HepG2 (cell line): ENCODE measurements around the gene SYNGR1. TPM values are rescaled to one million over a fixed set of nuclear protein-coding genes. Genes with fewer than 3 reads are reported as not detected.
A peak's percentile ranks its signal among the peaks of the same experiment; 100 is the strongest.

ENCODE experiments used
- ATAC-seq: fragments of 200-7000 bp; cut with Tn5 transposase; 3 replicates; pipeline ENCODE4 v1.9.1; 2020; ENCODE audit warnings: mild to moderate bottlenecking, moderate library complexity
- BruUV-seq: library from RNA; stranded (reverse); fragments of 400-500 nt; replicated peaks from 2 replicates; lab custom pipeline; 2021; lab: Mats Ljungman, UMichigan
- CTCF ChIA-PET: fragments of 300-600 bp; formaldehyde crosslinking; extraction: SDS; loops from one replicate; lab custom pipeline; 2021; ENCODE audit warnings: low total read pairs, inconsistent platforms, low intra/inter-chr PET ratio; lab: Yijun Ruan, JAX
- POLR2A ChIA-PET: fragments of 350-600 bp; sonication (Branson Sonifier 250); formaldehyde crosslinking; loops from one replicate; lab custom pipeline; 2020; ENCODE audit warnings: antibody characterized with exemption, inconsistent platforms; lab: Yijun Ruan, JAX
- DNase-seq: peaks from one replicate; pipeline ENCODE4 v3.0.0-alpha.2; 2015; ENCODE audit warnings: low spot score
- FAIRE-seq: peaks from 3 replicates; lab custom pipeline; 2011; peaks lifted over from hg19 to GRCh38; lab: Jason Lieb, UNC
- H2AFZ ChIP-seq: one replicate; pipeline ENCODE4 v1.6.1; 2011; ENCODE audit warnings: low read length, inconsistent platforms
- H3K27ac ChIP-seq: fragments of 300-600 bp; 3 replicates; pipeline ENCODE4 v1.8.0; 2011; ENCODE audit warnings: mixed run types, mild to moderate bottlenecking, mixed read lengths, low read length, inconsistent platforms; ENCODE audit not compliant: insufficient read depth; ENCODE audit errors: extremely low read length
- H3K27me3 ChIP-seq, 2 experiments: fragments of 200-600 bp in 1 of 2; 2 replicates in 1 of 2; 3 replicates in 1 of 2; pipeline versions ENCODE4 v1.6.0 to v1.8.0; 2011; ENCODE audit warnings: low read length in 2 of 2, mild to moderate bottlenecking in 2 of 2, moderate library complexity in 2 of 2, inconsistent platforms in 1 of 2; ENCODE audit not compliant: insufficient read depth in 2 of 2, control insufficient read depth in 1 of 2
- H3K36me3 ChIP-seq, 2 experiments: fragments of 200-600 bp in 1 of 2; replicated peaks in 1 of 2; 2 replicates in 1 of 2; 3 replicates in 1 of 2; pipeline versions ENCODE4 v1.5.1 to v1.8.0; 2011; ENCODE audit warnings: low read length in 2 of 2, inconsistent platforms in 1 of 2; ENCODE audit not compliant: insufficient read depth in 2 of 2, control insufficient read depth in 1 of 2
- H3K4me1 ChIP-seq: 2 replicates; pipeline ENCODE4 v1.5.1; 2012; ENCODE audit warnings: low read length, inconsistent platforms; ENCODE audit not compliant: insufficient read depth
- H3K4me2 ChIP-seq: 2 replicates; pipeline ENCODE4 v1.6.0; 2011; ENCODE audit warnings: low read depth, low read length, inconsistent platforms
- H3K4me3 ChIP-seq, 3 experiments: fragments of 200-600 bp in 1 of 3; sonication (generic), shearing (Covaris generic) in 1 of 3; replicated peaks in 1 of 3; 2 replicates each; pipeline ENCODE4 v1.5.1; 2011 to 2016; ENCODE audit warnings: low read length in 3 of 3, inconsistent platforms in 2 of 3, low read depth in 2 of 3, mild to moderate bottlenecking in 2 of 3, control low read depth in 1 of 3, mixed read lengths in 1 of 3; ENCODE audit not compliant: insufficient read depth in 1 of 3
- H3K79me2 ChIP-seq: one replicate; pipeline ENCODE4 v1.6.1; 2011; ENCODE audit warnings: low read length, inconsistent platforms; ENCODE audit not compliant: insufficient read depth
- H3K9ac ChIP-seq: 2 replicates; pipeline ENCODE4 v1.6.0; 2011; ENCODE audit warnings: mild to moderate bottlenecking, low read depth, low read length, inconsistent platforms; ENCODE audit not compliant: insufficient read depth
- H3K9me3 ChIP-seq: 2 replicates; pipeline ENCODE4 v1.5.1; 2012; ENCODE audit warnings: mild to moderate bottlenecking, low read length
- H4K20me1 ChIP-seq: 2 replicates; pipeline ENCODE4 v1.6.0; 2011; ENCODE audit warnings: inconsistent platforms, mild to moderate bottlenecking, low read length, moderate library complexity; ENCODE audit not compliant: insufficient read depth
- CEBPZ ChIP-seq: IDR thresholded peaks from 2 replicates; pipeline ENCODE4 v1.6.1; 2012; ENCODE audit warnings: low read length, improper control_type of control experiment
- FOSL2 ChIP-seq: sonication (generic); formaldehyde crosslinking; IDR thresholded peaks from 2 replicates; pipeline ENCODE4 v1.4.0; 2020; ENCODE audit warnings: missing genetic modification reagents
- NAIF1 ChIP-seq: sonication (generic); formaldehyde crosslinking; IDR thresholded peaks from 2 replicates; pipeline ENCODE4 v1.5.0; 2020; ENCODE audit warnings: mild to moderate bottlenecking, missing genetic modification reagents, borderline replicate concordance
- NR1H2 ChIP-seq: sonication (generic); formaldehyde crosslinking; IDR thresholded peaks from 2 replicates; pipeline ENCODE4 v1.8.1; 2022; ENCODE audit warnings: low read depth, missing genetic modification reagents, borderline replicate concordance
- RBM39 ChIP-seq: fragments of 200-400 bp; formaldehyde crosslinking; IDR thresholded peaks from one replicate; pipeline ENCODE4 v1.6.1; 2018; ENCODE audit warnings: antibody characterized with exemption, mild to moderate bottlenecking, low read depth, low read length; ENCODE audit not compliant: poor library complexity, severe bottlenecking
- SALL2 ChIP-seq: sonication (generic); formaldehyde crosslinking; IDR thresholded peaks from 2 replicates; pipeline ENCODE4 v1.8.1; 2023; ENCODE audit warnings: mild to moderate bottlenecking, missing genetic modification reagents, inconsistent platforms
- TARDBP ChIP-seq: sonication (generic); formaldehyde crosslinking; IDR thresholded peaks from 2 replicates; pipeline ENCODE4 v1.8.0; 2022; ENCODE audit warnings: mild to moderate bottlenecking, missing genetic modification reagents
- ZBTB3 ChIP-seq: sonication (generic); formaldehyde crosslinking; IDR thresholded peaks from 2 replicates; pipeline ENCODE4 v1.4.0; 2020; ENCODE audit warnings: low read depth, mild to moderate bottlenecking, moderate library complexity, missing genetic modification reagents, borderline replicate concordance
- ZFP82 ChIP-seq: sonication (generic); formaldehyde crosslinking; IDR thresholded peaks from 2 replicates; pipeline ENCODE4 v1.5.1; 2020; ENCODE audit warnings: mild to moderate bottlenecking, missing genetic modification reagents, borderline replicate concordance
- ZNF468 ChIP-seq: sonication (generic); formaldehyde crosslinking; IDR thresholded peaks from 2 replicates; pipeline ENCODE4 v1.8.0; 2022; ENCODE audit warnings: mild to moderate bottlenecking, moderate library complexity, missing genetic modification reagents
- ZNF800 ChIP-seq: sonication (generic); formaldehyde crosslinking; IDR thresholded peaks from 2 replicates; pipeline ENCODE4 v1.4.0; 2020; ENCODE audit warnings: missing genetic modification reagents
- ZSCAN12 ChIP-seq: sonication (generic); formaldehyde crosslinking; IDR thresholded peaks from 2 replicates; pipeline ENCODE4 v1.9.0; 2021; ENCODE audit warnings: mild to moderate bottlenecking, missing genetic modification reagents
- WGBS: methylation state at CpG from one replicate; pipeline ENCODE4 v1.1.6; 2017; ENCODE audit warnings: low lambda C conversion rate; 5-methylcytosine and 5-hydroxymethylcytosine counted together
- in situ Hi-C: cut with HindIII; loops from 2 replicates; pipeline ENCODE4 v1.10.0; 2017; ENCODE audit warnings: low pct_unique_long_range_greater_than_20kb; ENCODE audit not compliant: extremely low pct_ligation_motif_present
- intact Hi-C: fragments of 100-400 bp; cut with micrococcal nuclease; formaldehyde crosslinking; loops from one replicate; pipeline ENCODE4 v1.10.0; 2022; ENCODE audit not compliant: unreplicated experiment
- polyA plus RNA-seq, 8 experiments: library from polyadenylated mRNA; depleted of rRNA in 3 of 8; stranded (reverse) in 7 of 8; unstranded in 1 of 8; fragments of >200 nt; fragmentation: Illumina TruSeq in 4 of 8; extraction: Trizol in 4 of 8; gene quantifications; 2 replicates each; pipeline versions ENCODE4 v1.2.1 to v1.2.3, GENCODE V29; 2011 to 2016; ENCODE audit warnings: low read depth in 4 of 8, missing spikeins in 1 of 8, mixed read lengths in 1 of 8; ENCODE audit not compliant: insufficient read depth in 1 of 8
- total RNA-seq, 5 experiments: library from RNA; depleted of rRNA; stranded (reverse); fragments of >200 nt; fragmentation: Illumina TruSeq; extraction: Trizol; gene quantifications; 2 replicates each; pipeline ENCODE4 v1.2.3, GENCODE V29; 2016; ENCODE audit warnings: low read depth in 1 of 5

Gene SYNGR1
- total and polyA plus RNA-seq, 2 of the 13 experiments (the other 11 are each of a cell fraction or from before 2014, with no cell fraction given), result 0.27 to 2.7 TPM

DNA sequence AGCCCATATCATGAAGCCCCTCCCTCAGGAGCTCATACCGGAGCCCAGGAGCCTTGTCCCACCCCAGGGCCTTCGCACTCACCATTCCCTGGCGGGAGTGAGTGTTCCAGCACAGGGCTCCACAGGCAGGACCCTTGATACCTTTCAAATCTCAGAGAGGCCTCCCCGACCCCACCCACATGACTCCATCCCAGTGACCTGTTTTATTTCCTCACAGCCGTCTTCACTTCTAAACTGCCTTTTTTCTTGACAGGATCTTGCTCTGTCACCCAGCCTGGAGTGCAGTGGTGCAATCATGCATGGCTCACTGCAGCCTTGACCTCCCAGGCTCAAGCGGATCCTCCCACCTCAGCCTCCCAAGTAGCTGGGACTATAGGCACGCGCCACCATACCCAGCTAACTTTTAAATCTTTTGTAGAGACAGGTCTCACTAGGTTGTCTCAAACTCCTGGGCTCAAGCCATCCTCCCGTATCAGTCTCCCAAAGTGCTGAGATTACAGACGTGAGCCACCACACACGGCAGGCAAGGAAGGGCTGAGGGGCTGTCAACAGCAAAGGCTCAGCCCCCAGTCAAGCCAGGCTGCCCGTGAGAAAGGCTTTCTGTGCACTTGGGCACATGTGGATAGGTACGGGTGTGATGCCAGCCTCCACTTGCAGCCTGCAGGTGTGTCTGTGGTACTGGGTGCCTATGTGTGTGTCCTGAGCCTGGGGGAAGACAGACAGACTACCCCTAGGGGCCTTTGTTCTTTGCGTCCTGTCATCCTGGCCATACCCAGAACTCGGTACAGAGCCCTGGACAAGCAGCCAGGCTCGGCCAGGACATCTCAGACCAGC is 39.7 kb upstream of the SYNGR1 start:
- FAIRE-seq, result no peak
- in situ Hi-C loops, result loop anchor here (5.0 kb wide), 1 partner anchor 138 kb away; no protein-coding TSS in a partner anchor
- TF ChIP-seq ZSCAN12 (CRISPR knock-in tag) (no peak), ZNF800 (CRISPR knock-in tag) (0 out of 2 replicates have a peak, but pooled peaks have one; percentile 20), NR1H2 (CRISPR knock-in tag) (no peak), SALL2 (CRISPR knock-in tag) (no peak), ZNF468 (CRISPR knock-in tag) (no peak), NAIF1 (CRISPR knock-in tag) (no peak), TARDBP (CRISPR knock-in tag) (no peak), ZBTB3 (0 out of 2 replicates have a peak, but pooled peaks have one; percentile 35), FOSL2 (peak; percentile 20; the same call in 1 of the 2 replicates), CEBPZ (no peak), ZFP82 (CRISPR knock-in tag) (no peak), RBM39 (no peak)

More for the DNA sequence above, 39.7 kb upstream of the SYNGR1 start:
- Histone ChIP-seq H3K79me2 (peaks cover 4% of the 10 kb centered on the region), H3K9ac (no peak overlapping the region), H3K4me1 (peaks cover 53% of the 10 kb centered on the region), H2AFZ (no peak overlapping the region), H3K9me3 (no peaks in the 10 kb centered on the region), H3K4me3 (no peak overlapping the region), H4K20me1 (peaks cover 31% of the 10 kb centered on the region), H3K27ac (no peak overlapping the region), H3K36me3 (peaks cover 23 to 32% of the 10 kb centered on the region in 2 experiments), H3K4me2 (peak overlapping the region; percentile 64; the same call in 1 of the 2 replicates), H3K27me3 (no peaks in the 10 kb centered on the region)
- no TSS peak for BruUV-seq
- WGBS, result 40% methylated on average over 13 of the region's 16 CpGs
- CTCF ChIA-PET, result interaction anchor here (5.1 kb wide), 1 partner anchor 139 kb away, joined by 27 read pairs; no protein-coding TSS in a partner anchor
- POLR2A ChIA-PET, result interaction anchor here (1.0 to 3.7 kb wide), 13 partner anchors 9 to 212 kb away, joined by 3 to 63 read pairs (median 4); partner anchors contain the start of genes CBX7 and RPL3
- intact Hi-C loops, result loop anchor here (2.0 kb wide), 1 partner anchor 139 kb away; no protein-coding TSS in a partner anchor
- DNase-seq (no peak), ATAC-seq (peak; percentile 16)
